NCI-H146 (cell line): ENCODE results near the gene TMEM53.

Experiments used
- DNase-seq: peaks from one replicate; lab custom pipeline; 2025; lab: John Stamatoyannopoulos, UW

Gene TMEM53

DNA sequence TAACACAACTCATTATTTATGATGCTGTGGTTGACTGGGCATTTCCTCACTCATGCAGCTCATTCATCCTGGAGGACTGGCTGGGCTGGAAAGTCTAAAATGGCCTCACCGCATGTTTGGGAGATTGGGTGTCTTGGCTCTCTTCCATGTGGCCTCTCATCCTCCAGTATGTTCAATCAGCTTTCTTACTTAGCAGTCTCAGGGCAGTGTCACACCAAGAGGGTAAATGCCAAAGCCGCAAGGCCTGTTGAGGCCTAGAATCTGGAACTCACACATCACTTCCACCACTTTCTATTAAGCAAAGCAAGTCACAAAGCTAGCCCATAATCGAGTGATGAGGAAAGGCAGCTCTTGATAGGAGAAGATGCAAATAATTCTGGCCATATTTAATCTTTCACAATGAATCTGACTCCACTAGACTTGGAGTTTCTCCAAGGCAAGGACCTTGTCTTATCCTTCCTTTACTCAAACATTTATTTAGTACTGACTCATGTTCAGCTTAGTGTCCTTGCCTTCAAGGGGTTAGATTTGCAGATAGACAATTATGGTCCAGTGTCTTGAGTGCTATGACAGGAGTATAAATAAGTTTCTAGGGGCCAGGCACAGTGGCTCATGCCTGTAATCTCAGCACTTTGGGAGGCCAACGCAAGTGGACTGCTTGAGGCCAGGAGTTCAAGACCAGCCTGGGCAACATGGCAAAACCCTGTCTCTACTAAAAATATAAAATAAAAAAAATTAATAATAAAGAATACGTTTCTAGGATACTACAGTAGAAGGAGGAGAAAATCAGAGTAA, 45.1 kb downstream of the TMEM53 start:
- DNase-seq = no peak

DNA sequence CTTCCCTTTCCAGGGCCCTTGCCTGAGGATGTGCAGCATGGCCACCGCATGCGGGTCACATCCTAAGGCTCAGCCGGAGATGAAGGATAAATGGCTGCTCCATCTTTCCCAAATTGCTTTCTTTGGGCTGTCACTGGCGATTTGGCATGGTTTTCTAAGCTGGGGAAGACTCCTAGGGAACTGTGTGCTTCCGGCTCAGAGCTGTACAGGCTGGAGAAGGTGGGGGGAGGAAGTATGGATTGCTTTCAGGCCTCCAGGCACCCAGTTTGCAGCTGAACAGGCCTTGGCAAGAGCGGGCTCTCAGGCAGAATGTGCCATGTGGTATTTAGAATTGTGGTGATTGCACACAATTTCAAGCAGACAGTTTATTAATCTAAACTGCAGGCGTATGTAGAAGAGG, 48.9 kb downstream of the TMEM53 start:
- DNase-seq = no peak

DNA sequence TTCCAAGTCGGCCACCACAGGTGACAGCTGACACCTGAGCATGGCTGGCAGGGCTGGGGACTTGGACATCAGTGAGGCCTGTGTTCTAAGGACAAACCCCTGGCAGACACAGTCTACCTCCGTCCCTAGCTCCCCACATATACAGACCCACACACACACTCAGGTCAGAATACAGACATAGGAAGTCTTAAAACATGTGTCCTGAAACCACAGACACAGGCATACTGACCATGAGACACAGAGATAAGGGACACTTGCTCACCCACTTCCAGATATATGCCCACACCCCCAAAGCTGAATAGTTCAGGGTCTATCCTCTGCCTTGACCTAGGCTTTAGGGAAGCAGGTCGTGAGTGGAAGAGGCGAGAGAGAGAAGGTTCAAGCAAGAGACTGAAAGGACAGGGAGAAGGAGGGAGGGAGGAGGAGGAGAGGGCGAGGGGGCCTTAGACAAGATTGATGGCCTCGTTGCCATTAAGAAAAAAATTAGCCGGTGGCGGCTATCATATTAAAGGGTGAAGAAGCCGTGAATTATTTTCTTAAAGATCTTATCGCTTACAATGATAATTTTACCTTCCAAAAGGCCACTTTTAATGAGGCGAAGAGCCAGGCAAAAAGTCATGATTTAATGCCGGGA, 49.9 kb downstream of the TMEM53 start:
- DNase-seq = no peak

DNA sequence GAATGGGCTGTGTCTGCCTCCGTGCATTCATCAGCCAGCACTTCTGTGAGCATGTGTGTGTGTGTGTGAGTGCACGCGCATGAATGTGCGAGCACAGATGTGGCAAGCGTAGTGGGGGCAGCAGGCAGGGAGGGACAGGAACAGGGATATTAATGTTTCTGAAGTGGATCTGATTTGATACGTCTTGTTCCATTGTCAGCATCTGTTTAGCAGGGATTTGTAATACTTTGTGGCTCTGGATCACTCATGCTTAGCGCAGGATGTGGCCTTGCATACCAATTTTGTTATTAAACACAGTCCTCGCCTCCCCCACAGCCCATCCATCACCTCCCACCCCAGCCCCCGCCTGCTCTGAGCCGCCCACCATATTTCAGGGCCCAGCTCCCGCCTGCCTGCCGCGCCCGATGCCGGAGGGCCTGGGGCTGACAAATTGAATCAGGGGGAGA, 52.4 kb downstream of the TMEM53 start:
- DNase-seq = no peak

DNA sequence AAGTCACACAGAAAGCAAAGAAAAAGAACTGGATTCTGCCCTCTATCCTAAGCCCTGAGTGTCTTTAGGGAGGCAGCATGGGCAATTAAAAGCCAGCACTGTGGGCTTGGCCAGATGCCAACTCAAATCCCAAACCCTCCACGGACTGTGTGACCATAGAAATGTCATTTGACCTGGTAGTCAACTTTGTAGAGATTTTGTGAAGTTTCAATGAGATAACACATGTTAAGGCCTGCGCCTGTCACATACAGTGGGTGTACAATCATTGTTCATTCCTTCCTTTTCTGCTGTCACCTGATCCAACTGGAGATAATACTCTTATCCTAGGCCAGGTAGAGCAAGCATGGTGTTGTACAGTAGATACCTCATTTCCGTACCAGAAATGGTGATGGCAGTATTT, 54.2 kb downstream of the TMEM53 start:
- DNase-seq = no peak

DNA sequence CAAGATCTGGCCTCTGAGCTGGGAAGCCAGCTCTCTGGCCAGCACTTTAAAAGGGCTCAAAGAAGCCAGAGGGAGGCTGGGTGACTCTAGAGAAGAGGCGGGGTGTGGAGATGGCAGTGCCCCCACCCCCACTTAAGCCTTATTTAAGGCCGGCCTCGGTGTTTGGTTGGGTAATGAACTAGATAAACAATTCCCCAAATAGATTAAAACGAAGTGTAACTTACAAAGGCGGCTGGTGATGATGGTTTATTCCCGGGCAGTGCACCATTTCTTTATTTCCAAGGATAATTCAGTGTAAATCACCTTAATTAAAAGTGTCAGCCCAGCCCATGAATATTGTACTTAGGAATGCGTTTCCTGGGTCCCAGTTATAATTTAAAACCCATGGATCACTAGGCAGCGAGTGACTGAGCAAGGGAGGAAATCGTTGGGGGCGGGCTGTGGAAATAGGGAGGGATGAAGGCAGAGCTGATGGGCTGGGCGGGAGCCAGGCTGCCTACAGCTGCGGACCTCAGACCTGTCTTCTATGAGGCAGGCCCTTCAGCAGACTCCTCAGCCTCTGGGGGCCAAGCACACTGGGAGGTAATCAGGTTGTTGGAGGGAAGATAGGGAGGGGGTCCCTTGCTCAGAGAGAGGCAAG, 54.9 kb downstream of the TMEM53 start:
- no peak for DNase-seq

DNA sequence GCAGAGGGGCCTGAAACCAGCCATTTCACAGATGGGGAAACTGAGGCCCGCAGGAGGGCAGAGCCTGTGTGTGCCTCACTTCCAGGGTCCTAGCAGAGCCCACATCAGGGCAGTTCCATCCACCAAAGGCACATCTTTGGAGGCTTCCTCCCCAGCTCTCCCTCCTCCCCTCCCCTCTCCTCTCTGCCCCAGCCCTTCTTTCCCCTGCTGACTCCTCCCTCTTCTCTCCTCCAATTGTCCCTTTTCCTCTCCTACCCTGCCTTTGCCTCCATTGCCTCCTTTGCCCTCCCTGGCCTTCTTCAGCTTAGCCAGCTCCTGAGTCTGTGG, 56.6 kb downstream of the TMEM53 start:
- DNase-seq = no peak

DNA sequence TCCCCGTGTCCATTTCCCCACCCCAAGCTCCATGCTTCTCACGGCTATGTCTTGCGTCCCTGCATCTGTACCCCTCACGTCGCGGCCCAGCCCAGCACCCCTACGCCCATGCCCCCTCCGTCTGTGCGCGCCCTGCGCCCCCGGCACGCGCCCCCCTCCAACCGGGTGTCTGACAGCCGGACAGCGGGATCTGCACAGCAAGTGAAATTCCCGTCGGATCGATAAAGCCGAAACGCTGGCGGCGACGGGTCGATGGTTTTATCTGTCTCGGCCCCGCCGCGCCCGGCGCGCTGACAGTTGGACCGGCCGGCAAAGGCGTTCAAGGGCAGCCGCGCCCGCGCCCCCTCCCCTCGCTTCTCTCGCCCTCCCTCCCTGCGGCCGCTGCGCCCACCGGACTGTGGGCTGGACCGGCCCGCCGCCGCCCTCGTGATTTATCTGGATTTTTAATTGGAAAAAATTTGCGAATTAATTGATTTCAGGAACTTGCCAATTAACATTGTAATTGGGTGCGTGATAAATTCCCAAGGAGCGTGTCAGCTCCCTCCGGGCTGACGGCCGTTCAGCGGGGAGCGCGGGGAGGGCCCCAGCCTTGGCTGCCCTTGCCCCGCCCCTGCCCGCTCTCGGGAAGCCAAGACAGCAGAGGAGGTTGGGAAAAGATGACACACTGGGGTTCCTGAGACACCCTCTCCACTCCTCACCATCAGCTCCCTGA, 57.1 kb downstream of the TMEM53 start:
- DNase-seq = no peak

DNA sequence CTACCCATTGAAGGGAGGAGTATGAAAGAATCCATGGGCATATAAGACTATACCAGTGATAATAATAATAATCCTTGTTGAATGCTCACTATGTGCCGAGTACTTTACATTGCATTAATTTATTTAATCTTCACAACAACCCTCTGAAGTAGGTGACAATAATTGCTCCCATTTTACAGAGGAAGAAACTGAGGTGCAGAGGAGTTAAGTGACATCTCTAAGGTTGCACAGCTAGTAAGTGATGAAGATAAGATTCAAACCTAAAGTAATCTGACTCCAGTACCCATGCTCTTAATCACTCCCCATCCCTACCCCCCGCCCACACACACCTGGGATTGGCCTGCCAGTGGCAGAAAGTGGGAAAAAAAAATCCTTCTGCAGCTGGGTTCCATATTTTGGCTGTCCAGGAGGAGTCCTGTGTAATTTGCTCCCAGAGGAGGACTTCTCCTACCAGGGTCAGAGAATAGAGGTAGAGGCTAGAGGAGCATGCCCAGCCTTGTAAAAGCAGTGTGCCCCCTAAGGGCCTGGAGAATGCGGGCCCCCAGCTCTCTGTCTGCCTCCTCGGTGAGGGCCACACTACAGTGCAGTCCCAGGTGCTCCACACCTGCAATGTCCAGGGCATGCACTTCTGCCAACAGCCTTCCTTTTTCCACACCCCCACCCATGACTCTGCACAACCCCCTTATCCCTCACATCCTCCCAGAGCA, 57.8 kb downstream of the TMEM53 start:
- no peak for DNase-seq

DNA sequence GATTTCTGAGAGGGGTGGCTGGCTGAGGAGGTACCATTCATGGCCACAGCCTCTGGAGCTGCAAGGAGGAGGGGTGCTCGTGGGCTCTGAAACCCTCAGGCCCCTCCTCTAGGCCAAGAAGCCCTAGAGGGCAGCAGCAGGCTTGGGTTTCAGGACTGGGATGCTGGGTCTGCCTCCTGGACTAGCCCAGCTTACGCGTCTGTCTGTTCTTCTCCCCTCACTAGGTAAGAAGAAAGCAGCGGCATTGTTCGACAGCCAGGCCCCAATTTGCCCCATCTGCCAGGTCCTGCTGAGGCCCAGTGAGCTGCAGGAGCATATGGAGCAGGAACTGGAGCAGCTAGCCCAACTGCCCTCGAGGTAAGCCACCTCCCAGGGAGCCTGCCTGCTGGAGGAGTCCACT, 60.3 kb downstream of the TMEM53 start:
- no peak for DNase-seq

DNA sequence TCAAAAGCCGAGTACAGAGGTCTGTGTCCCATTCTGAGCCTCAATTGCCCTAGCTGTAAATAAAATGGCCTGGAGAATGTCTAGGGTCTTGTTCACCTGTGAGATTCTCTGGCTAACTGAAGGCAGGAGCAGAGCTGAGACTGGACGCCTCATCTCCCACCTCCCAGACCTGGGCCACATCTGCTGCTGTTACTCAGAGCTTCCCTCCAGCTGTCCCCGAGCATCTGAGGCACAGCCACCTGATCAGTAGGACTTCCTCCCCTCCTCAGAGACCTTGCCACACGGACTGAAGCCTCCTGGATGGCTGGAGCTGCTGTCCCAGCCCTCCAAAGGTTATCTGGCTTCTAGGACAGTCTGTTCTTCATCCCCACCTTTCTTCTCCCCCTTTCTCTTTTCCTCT, 62.4 kb downstream of the TMEM53 start:
- DNase-seq = no peak

DNA sequence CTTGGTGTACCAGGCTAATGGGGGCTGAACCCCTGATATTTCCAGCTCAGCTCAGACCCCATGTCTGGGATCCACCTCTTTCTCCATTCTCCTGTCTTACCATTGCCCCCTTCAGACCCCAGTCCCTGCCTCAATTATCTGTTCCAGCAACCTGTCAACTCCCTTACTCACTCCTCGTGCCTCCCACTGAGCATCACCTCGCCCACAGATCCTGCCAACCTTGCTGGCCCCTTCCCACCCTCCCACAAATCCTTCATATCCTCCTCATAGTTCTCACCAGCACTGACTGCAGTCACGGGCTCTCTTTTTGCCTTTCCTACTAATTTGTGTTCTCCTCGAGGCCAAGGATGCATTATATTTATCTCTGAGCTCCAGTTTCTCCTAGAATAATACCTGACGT, 62.9 kb downstream of the TMEM53 start:
- DNase-seq = no peak

DNA sequence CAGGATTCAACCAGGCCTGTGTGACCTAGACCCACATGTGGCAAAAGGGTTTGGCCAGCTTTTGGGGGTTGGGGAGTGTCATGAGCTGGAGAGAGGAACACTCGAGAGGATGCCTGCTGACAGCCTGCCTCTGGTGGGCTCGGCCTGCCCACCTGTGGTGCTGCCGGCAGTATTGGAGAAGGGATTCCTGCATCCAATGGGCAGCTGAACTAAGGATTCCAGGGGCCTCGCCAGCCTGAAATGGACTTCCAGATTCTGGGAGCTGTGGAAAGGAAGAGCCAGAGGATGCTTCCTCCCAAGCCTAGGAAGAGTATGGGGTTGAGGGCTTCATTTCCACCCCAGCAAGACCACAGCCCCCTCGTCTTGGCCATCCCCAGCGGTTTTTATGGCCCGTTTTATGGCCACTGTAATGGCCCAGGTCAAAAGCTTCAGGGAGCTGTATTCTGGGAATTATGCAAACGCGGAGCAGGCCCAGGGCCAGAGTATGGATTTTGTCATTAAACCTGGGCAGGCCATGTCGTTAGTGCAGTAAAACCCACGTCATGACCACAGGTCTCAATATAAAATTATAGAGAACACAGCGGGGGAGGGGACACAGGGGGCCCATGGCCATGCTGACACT, 63.6 kb downstream of the TMEM53 start:
- DNase-seq = no peak

DNA sequence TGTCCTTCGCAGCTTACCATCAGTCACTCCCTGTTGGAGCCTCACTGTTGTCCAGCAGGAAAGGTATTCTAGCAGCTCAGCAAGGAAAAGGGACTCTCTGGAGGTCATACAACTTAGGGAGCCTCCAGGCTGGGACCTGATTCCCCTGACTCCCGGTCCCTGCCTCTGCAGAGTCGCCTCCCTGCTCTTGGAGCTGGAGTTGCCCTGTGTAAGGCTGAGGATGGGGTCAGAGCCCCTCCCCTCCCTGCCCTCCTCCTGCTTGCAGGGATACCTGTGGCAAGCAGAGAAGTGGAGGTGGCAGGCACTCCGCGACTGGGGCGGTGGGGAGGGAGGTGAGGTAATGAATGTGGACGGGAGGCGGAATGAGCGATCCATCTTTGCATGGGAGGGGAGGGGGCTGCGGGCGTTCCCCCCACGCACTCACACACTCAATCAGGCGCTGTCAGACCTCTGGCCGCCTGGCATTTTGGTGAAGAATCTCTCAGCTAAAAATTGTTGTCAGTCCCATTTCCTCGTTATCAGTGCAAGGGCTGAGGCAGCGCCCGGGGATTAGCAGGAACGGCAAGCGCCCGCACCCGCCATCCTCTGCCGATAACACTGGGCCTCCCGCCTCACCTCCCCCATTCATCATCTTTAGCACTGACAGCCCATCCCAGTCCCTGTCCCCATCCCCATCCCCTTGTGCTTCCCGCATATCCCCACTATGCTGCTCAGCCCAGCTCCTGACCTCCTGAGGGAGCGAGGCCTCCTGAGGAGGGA, 64.3 kb downstream of the TMEM53 start:
- DNase-seq = no peak

DNA sequence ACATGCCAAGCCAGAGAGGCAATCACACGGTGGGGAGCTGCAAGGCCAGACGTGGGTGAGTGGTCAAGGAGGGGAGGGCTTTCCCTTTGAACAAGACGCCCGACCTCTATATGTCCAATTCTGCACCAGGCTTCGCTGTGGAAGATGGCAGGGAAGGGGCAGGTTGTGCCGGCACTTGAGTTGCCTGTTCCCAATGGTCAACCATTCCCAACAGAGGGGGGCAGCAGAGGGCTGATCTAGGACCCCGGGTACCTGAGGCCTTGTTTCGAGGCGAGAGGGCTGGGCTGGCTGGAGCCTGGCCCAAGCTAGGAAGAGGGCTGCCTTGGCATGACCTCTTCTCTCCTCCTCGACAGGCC, 64.9 kb downstream of the TMEM53 start:
- DNase-seq = peak; percentile 45

DNA sequence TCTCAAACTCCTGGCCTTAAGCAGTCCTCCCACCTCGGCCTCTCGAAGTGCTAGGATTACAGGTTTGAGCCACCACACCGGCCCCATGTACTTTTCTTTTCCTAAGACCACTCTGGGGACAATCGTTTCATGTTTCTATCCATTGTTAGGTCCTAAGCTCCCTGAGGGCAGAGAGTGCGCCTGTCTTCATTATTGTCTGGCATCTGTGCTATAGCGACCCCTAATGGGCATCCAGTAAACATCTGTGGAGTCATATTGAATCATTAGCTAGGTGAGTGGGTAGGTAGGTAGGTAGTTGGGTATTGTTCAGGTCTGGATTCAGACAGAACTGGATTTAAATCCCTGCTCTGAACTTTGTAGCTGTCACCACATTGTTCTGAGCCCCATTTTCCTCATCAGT, 66.1 kb downstream of the TMEM53 start:
- DNase-seq = no peak

DNA sequence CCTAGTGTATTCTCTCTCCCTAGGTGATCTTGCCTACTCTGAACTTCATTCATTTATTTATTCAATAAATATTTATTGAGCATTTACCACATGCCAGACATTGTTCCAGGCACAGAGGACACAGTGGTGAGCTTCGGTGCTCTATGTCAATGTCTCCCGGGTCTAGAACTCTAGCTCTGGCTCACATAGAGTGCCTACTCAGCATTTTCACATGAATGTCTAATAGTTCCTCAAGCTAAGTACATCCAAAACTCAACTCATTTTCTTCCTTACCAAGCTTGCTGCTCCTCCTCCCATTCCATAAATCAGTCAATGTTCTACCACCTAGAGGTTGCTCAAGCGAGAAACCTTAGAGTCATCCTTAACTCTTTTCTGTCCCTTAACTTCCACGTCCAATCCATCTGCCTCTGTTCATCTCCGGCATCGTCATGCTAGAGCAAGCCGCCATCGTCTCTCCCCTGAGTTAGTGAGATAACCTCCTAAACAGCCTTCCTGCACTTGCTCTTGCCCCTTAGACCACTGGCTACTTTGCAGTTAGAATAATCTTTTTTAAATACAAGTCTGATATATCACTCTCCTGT, 67.5 kb downstream of the TMEM53 start:
- DNase-seq = no peak

DNA sequence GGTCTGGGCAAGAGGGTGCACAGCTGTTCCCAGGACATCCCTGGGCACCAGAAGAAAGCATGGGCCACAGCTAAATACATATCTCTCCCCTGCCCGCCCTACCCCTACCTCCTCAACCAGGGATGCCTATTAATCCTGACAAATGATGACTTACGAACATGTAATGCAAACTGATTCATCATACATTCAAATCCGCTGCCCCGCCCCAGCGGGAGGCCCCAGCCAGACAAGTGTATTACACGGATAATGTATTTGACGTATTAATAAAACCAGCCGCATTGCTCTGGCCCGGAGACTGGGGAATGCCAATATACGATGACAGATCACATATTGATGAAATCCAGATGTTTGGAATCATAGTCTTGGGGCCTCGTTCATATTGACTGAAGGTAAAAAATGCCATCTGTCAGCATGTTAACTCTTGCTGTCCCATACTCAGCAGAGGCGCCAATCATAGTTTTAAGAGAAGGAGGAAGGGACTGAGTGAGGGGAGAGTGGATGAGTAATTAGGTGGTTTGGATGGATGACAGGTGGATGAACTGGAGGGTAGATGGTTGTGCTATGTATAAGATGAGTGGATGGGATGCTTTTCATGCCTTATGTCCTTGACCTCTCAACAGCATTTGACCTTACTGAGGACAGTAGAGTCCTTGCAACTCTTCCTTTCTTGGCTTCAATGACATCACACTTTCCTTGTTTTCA, 68.2 kb downstream of the TMEM53 start:
- DNase-seq = no peak

DNA sequence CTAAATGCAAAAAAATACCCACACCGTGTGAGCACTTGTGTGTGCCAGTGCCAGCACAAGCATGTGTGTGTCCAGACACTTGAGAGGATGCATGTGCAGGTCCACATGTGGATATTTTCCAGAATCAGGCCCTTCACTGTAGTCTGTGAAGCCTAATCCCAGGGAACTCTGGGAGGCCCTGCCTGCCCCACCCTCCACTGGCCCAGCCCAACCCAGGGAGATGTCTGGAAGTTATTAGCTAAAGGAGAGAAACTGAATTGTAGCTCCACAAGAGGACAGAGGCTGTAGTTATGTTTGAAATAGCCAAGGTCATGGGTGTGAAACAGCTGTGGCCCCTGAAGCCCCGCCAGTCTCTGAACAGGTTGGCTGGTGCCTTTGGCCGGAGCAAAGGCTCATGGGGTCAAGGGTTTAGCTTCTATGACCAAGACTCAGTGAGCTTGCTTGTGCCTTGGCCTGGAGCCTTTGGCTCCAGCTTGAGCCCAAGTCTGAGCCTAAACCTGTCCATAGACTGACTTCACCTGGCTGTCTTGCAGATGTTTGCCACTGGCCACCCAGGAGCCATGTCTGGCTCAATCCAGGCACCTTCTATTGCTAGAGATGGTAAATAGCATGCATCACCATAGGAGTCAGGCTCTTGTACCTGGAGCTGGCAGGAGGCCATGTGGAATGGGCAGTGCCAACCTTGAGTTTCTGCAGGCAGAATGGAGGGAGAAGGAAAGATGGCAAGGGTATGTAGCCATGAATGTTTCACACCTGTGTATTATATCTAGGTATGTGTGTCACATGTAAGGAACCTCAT, 69.9 kb downstream of the TMEM53 start:
- DNase-seq = no peak
